GM23338 (cell line): ENCODE data around the gene LLPH. TPM values are rescaled to one million over a fixed set of nuclear protein-coding genes. Genes with fewer than 3 reads are reported as not detected.

Source experiments
- ATAC-seq: fragments of 200-7000 bp; cut with Tn5 transposase; 3 replicates; pipeline ENCODE4 v1.9.1; 2020
- DNase-seq: peaks from one replicate; pipeline ENCODE4 v3.0.0-alpha.2; 2015; ENCODE audit warnings: low spot score
- H2AFZ ChIP-seq: fragments of 200-600 bp; sonication (generic); 2 replicates; pipeline ENCODE4 v1.8.0; 2016; ENCODE audit warnings: antibody characterized with exemption, mild to moderate bottlenecking, moderate library complexity
- H3F3A ChIP-seq: fragments of 200-600 bp; sonication (generic); replicated peaks from 2 replicates; pipeline ENCODE4 v1.8.0; 2017; ENCODE audit warnings: antibody characterized with exemption, mixed run types, low read depth
- H3K27ac ChIP-seq: fragments of 200-600 bp; sonication (generic); 2 replicates; pipeline ENCODE4 v1.6.1; 2016; ENCODE audit warnings: low read depth
- H3K27me3 ChIP-seq: fragments of 200-600 bp; sonication (generic); 2 replicates; pipeline ENCODE4 v1.8.0; 2016; ENCODE audit warnings: mild to moderate bottlenecking, mixed run types, moderate library complexity; ENCODE audit not compliant: insufficient read depth
- H3K36me3 ChIP-seq: fragments of 200-600 bp; sonication (generic); 2 replicates; pipeline ENCODE4 v1.8.0; 2016; ENCODE audit warnings: mild to moderate bottlenecking; ENCODE audit not compliant: insufficient read depth
- H3K4me1 ChIP-seq: fragments of 200-600 bp; sonication (generic); 2 replicates; pipeline ENCODE4 v1.8.0; 2016; ENCODE audit warnings: mild to moderate bottlenecking, moderate library complexity; ENCODE audit not compliant: insufficient read depth
- H3K4me2 ChIP-seq: fragments of 200-600 bp; sonication (generic); 2 replicates; pipeline ENCODE4 v1.7.1; 2017; ENCODE audit warnings: mixed run types
- H3K4me3 ChIP-seq: fragments of 200-600 bp; sonication (generic); 2 replicates; pipeline ENCODE4 v1.6.1; 2016; ENCODE audit warnings: mixed run types
- H3K79me2 ChIP-seq: fragments of 200-600 bp; sonication (generic); replicated peaks from 2 replicates; pipeline ENCODE4 v1.8.0; 2017; ENCODE audit warnings: mild to moderate bottlenecking; ENCODE audit not compliant: insufficient read depth
- H3K9me2 ChIP-seq: fragments of 200-600 bp; sonication (generic); 2 replicates; pipeline ENCODE4 v1.8.0; 2017; ENCODE audit not compliant: insufficient read depth
- H4K20me1 ChIP-seq: fragments of 200-600 bp; sonication (generic); replicated peaks from 2 replicates; pipeline ENCODE4 v1.8.0; 2017; ENCODE audit warnings: mild to moderate bottlenecking; ENCODE audit not compliant: insufficient read depth
- H3K27ac Mint-ChIP-seq: 2 replicates; pipeline ENCODE4 v1.8.0; 2020; ENCODE audit warnings: inconsistent platforms, mild to moderate bottlenecking, moderate library complexity, mixed read lengths
- H3K27me3 Mint-ChIP-seq: 3 replicates; pipeline ENCODE4 v1.8.0; 2022; ENCODE audit warnings: low read depth, mild to moderate bottlenecking, moderate library complexity, mixed read lengths, inconsistent platforms; ENCODE audit not compliant: insufficient read depth, poor library complexity
- H3K36me3 Mint-ChIP-seq: 3 replicates; pipeline ENCODE4 v1.8.0; 2021; ENCODE audit warnings: low read depth, mild to moderate bottlenecking, inconsistent platforms, moderate library complexity, mixed read lengths
- H3K4me1 Mint-ChIP-seq: 3 replicates; pipeline ENCODE4 v1.8.0; 2020; ENCODE audit warnings: mild to moderate bottlenecking, inconsistent platforms, mixed read lengths
- H3K4me3 Mint-ChIP-seq: 3 replicates; pipeline ENCODE4 v1.8.0; 2021; ENCODE audit warnings: moderate library complexity, mild to moderate bottlenecking, inconsistent platforms, mixed read lengths
- H3K9me3 Mint-ChIP-seq: 3 replicates; pipeline ENCODE4 v1.8.0; 2020; ENCODE audit warnings: moderate library complexity, mild to moderate bottlenecking, inconsistent platforms, mixed read lengths
- CREB1 ChIP-seq: fragments of 250-450 bp; sonication (Bioruptor Pico); IDR thresholded peaks from 2 replicates; pipeline ENCODE4 v1.5.0; 2020; ENCODE audit warnings: low read depth, mild to moderate bottlenecking, moderate library complexity
- CTCF ChIP-seq, 2 experiments: fragments of 200-600 bp in 1 of 2; sonication (generic) in 1 of 2; conservative IDR thresholded peaks; 2 replicates each; pipeline versions ENCODE4 v1.5.1 to v1.6.1; 2016 to 2017; ENCODE audit warnings: antibody characterized with exemption in 2 of 2, low read depth in 2 of 2, mild to moderate bottlenecking in 2 of 2, moderate library complexity in 1 of 2
- EZH2 ChIP-seq: fragments of 200-600 bp; sonication (generic); IDR thresholded peaks from one replicate; pipeline ENCODE4 v1.8.0; 2017; ENCODE audit warnings: antibody characterized with exemption, mild to moderate bottlenecking, low read depth; ENCODE audit not compliant: unreplicated experiment
- EZH2phosphoT487 ChIP-seq: fragments of 200-600 bp; sonication (generic); IDR thresholded peaks from one replicate; pipeline ENCODE4 v1.8.1; 2018; ENCODE audit warnings: antibody characterized with exemption; ENCODE audit not compliant: unreplicated experiment
- JUNB ChIP-seq: IDR thresholded peaks from one replicate; pipeline ENCODE4 v1.6.1; 2016; ENCODE audit warnings: antibody characterized with exemption; ENCODE audit not compliant: unreplicated experiment
- NANOG ChIP-seq: IDR thresholded peaks from 2 replicates; pipeline ENCODE4 v1.6.1; 2016; ENCODE audit warnings: antibody characterized with exemption, borderline replicate concordance
- REST ChIP-seq: IDR thresholded peaks from one replicate; pipeline ENCODE4 v1.6.1; 2018; ENCODE audit warnings: antibody characterized with exemption; ENCODE audit not compliant: unreplicated experiment
- ZNF331 ChIP-seq: fragments of 250-450 bp; sonication (Bioruptor Pico); IDR thresholded peaks from 2 replicates; pipeline ENCODE4 v1.5.0; 2020; ENCODE audit warnings: low read depth, mild to moderate bottlenecking, moderate library complexity
- ZNF462 ChIP-seq: fragments of 250-450 bp; sonication (Bioruptor Pico); IDR thresholded peaks from 2 replicates; pipeline ENCODE4 v1.5.0; 2020; ENCODE audit warnings: mild to moderate bottlenecking, moderate library complexity
- polyA plus RNA-seq: library from polyadenylated mRNA; unstranded; fragments of >200 nt; fragmentation: Nextera tagmentation; extraction: Ambion mirVana; gene quantifications from 2 replicates; pipeline ENCODE4 v1.2.1, GENCODE V29; 2016
- total RNA-seq: library from RNA; depleted of rRNA; stranded (reverse); fragments of >200 nt; shearing (Covaris generic); gene quantifications from 2 replicates; pipeline ENCODE4 v1.2.3, GENCODE V29; 2014

Gene LLPH
- total and polyA plus RNA-seq, 2 experiments from 2014 or later = 10.7 to 56.6 TPM

- TF ChIP-seq ZNF462 (CRISPR knock-in tag) = no peak
These were observed 15.4 kb downstream of the LLPH start (continued) for GRCh38 chr12:66115071-66115600.

- ATAC-seq (no peak), DNase-seq (no peak)
- H3K9me2 ChIP-seq = no peaks in the 10 kb centered on the region
- H4K20me1 ChIP-seq = no peaks in the 10 kb centered on the region
- no peaks in the 10 kb centered on the region for H3K79me2 ChIP-seq
- no peaks in the 10 kb centered on the region for H3K27me3 ChIP-seq
- H3K4me1 ChIP-seq = peaks cover 3% of the 10 kb centered on the region
- no peaks in the 10 kb centered on the region for H3K36me3 Mint-ChIP-seq
- no peak overlapping the region for H3K4me3 ChIP-seq
- no peak overlapping the region for H3K27ac Mint-ChIP-seq
- H3K27me3 Mint-ChIP-seq = no peaks in the 10 kb centered on the region
- H3K4me1 Mint-ChIP-seq = peaks cover 12% of the 10 kb centered on the region; the same call in 2 of the 3 replicates
- TF ChIP-seq ZNF331 (no peak), CREB1 (CRISPR knock-in tag) (no peak)
- H3K27ac ChIP-seq = no peak overlapping the region
- H3K36me3 ChIP-seq = no peaks in the 10 kb centered on the region
- no peak overlapping the region for H3K4me2 ChIP-seq
- no peaks in the 10 kb centered on the region for H3K9me3 Mint-ChIP-seq
- no peak overlapping the region for H2AFZ ChIP-seq
- no peak overlapping the region for H3K4me3 Mint-ChIP-seq
- H3F3A ChIP-seq = no peaks in the 10 kb centered on the region
These were observed 17.1 kb downstream of the LLPH start for GRCh38 chr12:66113471-66113870.

GRCh38 chr12:66111605-66112004 lies 18.9 kb downstream of the LLPH start:
- ATAC-seq (no peak), DNase-seq (no peak)
- Histone ChIP-seq H2AFZ (peak overlapping the region; percentile 76; the same call in 1 of the 2 replicates), H3K27me3 (no peaks in the 10 kb centered on the region), H3K27ac (no peak overlapping the region), H3K79me2 (no peaks in the 10 kb centered on the region), H3K4me3 (no peak overlapping the region), H3K9me2 (no peaks in the 10 kb centered on the region), H3K36me3 (no peaks in the 10 kb centered on the region), H3K4me1 (peaks cover 12% of the 10 kb centered on the region), H4K20me1 (no peaks in the 10 kb centered on the region), H3K4me2 (no peak overlapping the region), H3F3A (no peaks in the 10 kb centered on the region)
- Mint-ChIP-seq H3K27me3 (no peaks in the 10 kb centered on the region), H3K4me3 (no peak overlapping the region), H3K4me1 (peaks cover 28% of the 10 kb centered on the region), H3K9me3 (no peaks in the 10 kb centered on the region; the same call in 2 of the 3 replicates), H3K27ac (no peak overlapping the region), H3K36me3 (no peaks in the 10 kb centered on the region)
- TF ChIP-seq JUNB (no peak), NANOG (no peak), EZH2phosphoT487 (no peak), REST (no peak), CTCF (conservative IDR thresholded peaks at IDR 0.05; ENCODE audit: low read depth in 2 of 2) (no peak), EZH2 (no peak)
